T-helper 1 cell treated with Interleukin-12 subunit alpha and Interleukin-12 subunit beta and Interleukin-4 antibody, amounts not matched to agents 30 μg/mL and 1 μg/mL, for 36 hours (primary cell): ENCODE measurements around the gene WTIP.

Experiments
- H3K27ac Mint-ChIP-seq: one replicate; pipeline ENCODE4 v1.8.0; 2021; ENCODE audit warnings: mild to moderate bottlenecking, mixed read lengths
- H3K27me3 Mint-ChIP-seq: one replicate; pipeline ENCODE4 v1.8.0; 2021; ENCODE audit warnings: low read depth, mixed read lengths
- H3K36me3 Mint-ChIP-seq: one replicate; pipeline ENCODE4 v1.8.0; 2021; ENCODE audit warnings: low read depth, mixed read lengths
- H3K4me1 Mint-ChIP-seq: one replicate; pipeline ENCODE4 v1.8.0; 2021; ENCODE audit warnings: low read depth, mixed read lengths
- H3K4me3 Mint-ChIP-seq: one replicate; pipeline ENCODE4 v1.8.0; 2021; ENCODE audit warnings: mild to moderate bottlenecking, moderate library complexity, mixed read lengths
- H3K9me3 Mint-ChIP-seq: one replicate; pipeline ENCODE4 v1.8.0; 2021; ENCODE audit warnings: mixed read lengths

The WTIP gene

GRCh38 chr19:34555447-34555846, 73.9 kb downstream of the WTIP start:
- Mint-ChIP-seq H3K27me3 (no peaks in the 10 kb centered on the region), H3K4me3 (no peak overlapping the region), H3K27ac (no peak overlapping the region), H3K9me3 (peaks cover 1% of the 10 kb centered on the region), H3K4me1 (no peaks in the 10 kb centered on the region), H3K36me3 (no peaks in the 10 kb centered on the region)

GRCh38 chr19:34556488-34556887, 74.9 kb downstream of the WTIP start:
- no peaks in the 10 kb centered on the region for H3K9me3 Mint-ChIP-seq
- no peak overlapping the region for H3K4me3 Mint-ChIP-seq
- no peak overlapping the region for H3K27ac Mint-ChIP-seq
- no peaks in the 10 kb centered on the region for H3K27me3 Mint-ChIP-seq
- no peaks in the 10 kb centered on the region for H3K36me3 Mint-ChIP-seq
- H3K4me1 Mint-ChIP-seq = no peaks in the 10 kb centered on the region

- no peaks in the 10 kb centered on the region for H3K27me3 Mint-ChIP-seq
- H3K27ac Mint-ChIP-seq = no peak overlapping the region
- no peak overlapping the region for H3K4me3 Mint-ChIP-seq
- no peaks in the 10 kb centered on the region for H3K4me1 Mint-ChIP-seq
- H3K9me3 Mint-ChIP-seq = no peaks in the 10 kb centered on the region
- no peaks in the 10 kb centered on the region for H3K36me3 Mint-ChIP-seq
Measured at GRCh38 chr19:34559045-34559444, 77.5 kb downstream of the WTIP start.

- no peaks in the 10 kb centered on the region for H3K4me1 Mint-ChIP-seq
- peaks cover 8% of the 10 kb centered on the region for H3K9me3 Mint-ChIP-seq
- H3K27me3 Mint-ChIP-seq = no peaks in the 10 kb centered on the region
- no peak overlapping the region for H3K27ac Mint-ChIP-seq
- no peak overlapping the region for H3K4me3 Mint-ChIP-seq
- no peaks in the 10 kb centered on the region for H3K36me3 Mint-ChIP-seq
Measured at GRCh38 chr19:34560229-34560628, 78.7 kb downstream of the WTIP start.
